H1 (cell line): ENCODE results near the gene UGT1A9. TPM values are rescaled to one million over a fixed set of nuclear protein-coding genes. Genes with fewer than 3 reads are reported as not detected.

ENCODE experiments used
- CTCF ChIA-PET: fragments of 300-600 bp; sonication (Branson Sonifier 250); formaldehyde crosslinking; loops from one replicate; lab custom pipeline; 2021; ENCODE audit not compliant: partially characterized antibody; lab: Charles Lee
- POLR2A ChIA-PET: fragments of 300-600 bp; sonication (Branson Sonifier 250); formaldehyde crosslinking; loops from one replicate; lab custom pipeline; 2021; ENCODE audit warnings: inconsistent platforms; ENCODE audit not compliant: partially characterized antibody; lab: Charles Lee
- DNase-seq, 2 experiments: peaks; one replicate each; pipeline versions ENCODE4 v3.0.0 to v3.0.0-alpha.2; 2010 to 2022; ENCODE audit warnings: low spot score in 2 of 2, low read depth in 1 of 2, mixed read lengths in 1 of 2
- FAIRE-seq: peaks from 2 replicates; lab custom pipeline; 2011; peaks lifted over from hg19 to GRCh38; lab: Jason Lieb, UNC
- H2AFZ ChIP-seq: 2 replicates; pipeline ENCODE4 v1.8.1; 2012; ENCODE audit warnings: low read length, inconsistent platforms
- H2AK5ac ChIP-seq: 2 replicates; pipeline ENCODE4 v1.6.1; 2013; ENCODE audit warnings: low read depth, low read length
- H2BK120ac ChIP-seq: replicated peaks from 2 replicates; pipeline ENCODE3; 2013; ENCODE audit warnings: low read depth, low read length, inconsistent platforms
- H2BK12ac ChIP-seq: 2 replicates; pipeline ENCODE4 v1.6.1; 2013; ENCODE audit warnings: low read depth, low read length
- H2BK15ac ChIP-seq: 2 replicates; pipeline ENCODE4 v1.6.1; 2013; ENCODE audit warnings: low read length
- H2BK20ac ChIP-seq: 2 replicates; pipeline ENCODE4 v1.6.1; 2013; ENCODE audit warnings: low read length
- H2BK5ac ChIP-seq: 2 replicates; pipeline ENCODE4 v1.6.1; 2013; ENCODE audit warnings: low read depth, low read length
- H3K14ac ChIP-seq: 2 replicates; pipeline ENCODE4 v1.6.1; 2013; ENCODE audit warnings: inconsistent platforms; ENCODE audit not compliant: insufficient read length
- H3K18ac ChIP-seq: 2 replicates; pipeline ENCODE4 v1.6.1; 2013; ENCODE audit warnings: low read length; ENCODE audit errors: extremely low read depth
- H3K23ac ChIP-seq: 2 replicates; pipeline ENCODE4 v1.6.1; 2013; ENCODE audit warnings: inconsistent platforms; ENCODE audit not compliant: insufficient read length
- H3K23me2 ChIP-seq: 2 replicates; pipeline ENCODE4 v1.6.1; 2013; ENCODE audit warnings: low read depth, low read length
- H3K27ac ChIP-seq: 2 replicates; pipeline ENCODE4 v1.6.1; 2011; ENCODE audit warnings: low read depth, low read length, inconsistent platforms
- H3K27me3 ChIP-seq, 4 experiments: replicated peaks in 1 of 4; 1 replicate in 1 of 4; 2 replicates in 3 of 4; pipeline versions ENCODE4 v1.6.1 to v1.8.1; 2011 to 2013; ENCODE audit warnings: low read length in 3 of 4, mild to moderate bottlenecking in 3 of 4, inconsistent platforms in 2 of 4, mixed read lengths in 2 of 4, moderate library complexity in 1 of 4; ENCODE audit not compliant: control insufficient read depth in 3 of 4, insufficient read depth in 3 of 4; ENCODE audit errors: extremely low read depth in 1 of 4
- H3K36me3 ChIP-seq, 4 experiments: 2 replicates each; pipeline versions ENCODE4 v1.6.1 to v1.8.1; 2011 to 2013; ENCODE audit warnings: mild to moderate bottlenecking in 4 of 4, low read length in 3 of 4, moderate library complexity in 2 of 4, control low read depth in 1 of 4, inconsistent platforms in 1 of 4; ENCODE audit not compliant: insufficient read depth in 4 of 4, control insufficient read depth in 2 of 4
- H3K4ac ChIP-seq: replicated peaks from 2 replicates; pipeline ENCODE3; 2013; ENCODE audit warnings: low read length, low read depth, mixed read lengths, inconsistent platforms; ENCODE audit not compliant: insufficient read length
- H3K4me1 ChIP-seq, 4 experiments: replicated peaks in 1 of 4; 1 replicate in 1 of 4; 2 replicates in 3 of 4; pipeline versions ENCODE4 v1.6.1 to v1.8.1; 2011 to 2013; ENCODE audit warnings: low read length in 3 of 4, inconsistent platforms in 2 of 4, mixed read lengths in 1 of 4; ENCODE audit not compliant: insufficient read depth in 4 of 4, control insufficient read depth in 3 of 4
- H3K4me2 ChIP-seq, 2 experiments: 2 replicates each; pipeline versions ENCODE4 v1.6.1 to v1.8.1; 2011 to 2013; ENCODE audit warnings: low read depth in 2 of 2, low read length in 2 of 2, control low read depth in 1 of 2, inconsistent platforms in 1 of 2, mild to moderate bottlenecking in 1 of 2; ENCODE audit not compliant: insufficient read depth in 1 of 2
- H3K4me3 ChIP-seq, 4 experiments: fragments of 200-600, 300-600 bp in 1 of 4; sonication (generic), shearing (Covaris generic), sonication (Bioruptor Twin) in 1 of 4; 2 replicates each; pipeline versions ENCODE4 v1.5.1 to v1.8.1; 2011 to 2016; ENCODE audit warnings: low read length in 4 of 4, low read depth in 3 of 4, control low read depth in 2 of 4, inconsistent platforms in 2 of 4, mild to moderate bottlenecking in 2 of 4, mixed read lengths in 1 of 4, moderate library complexity in 1 of 4; ENCODE audit not compliant: insufficient read depth in 2 of 4; ENCODE audit errors: extremely low read depth in 1 of 4
- H3K56ac ChIP-seq: replicated peaks from 2 replicates; pipeline ENCODE3; 2013; ENCODE audit warnings: low read depth, mild to moderate bottlenecking, mixed read lengths, low read length, inconsistent platforms; ENCODE audit not compliant: insufficient read length
- H3K79me1 ChIP-seq: 2 replicates; pipeline ENCODE4 v1.6.1; 2013; ENCODE audit warnings: low read depth, low read length, control low read depth
- H3K79me2 ChIP-seq, 2 experiments: 2 replicates each; pipeline versions ENCODE4 v1.6.1 to v1.8.1; 2012 to 2013; ENCODE audit warnings: low read length in 2 of 2, mild to moderate bottlenecking in 2 of 2, inconsistent platforms in 1 of 2; ENCODE audit not compliant: insufficient read depth in 2 of 2, control insufficient read depth in 1 of 2
- H3K9ac ChIP-seq, 4 experiments: replicated peaks in 1 of 4; 1 replicate in 1 of 4; 2 replicates in 3 of 4; pipeline versions ENCODE4 v1.6.1 to v1.8.1; 2011 to 2013; ENCODE audit warnings: low read depth in 3 of 4, low read length in 3 of 4, control low read depth in 2 of 4, mild to moderate bottlenecking in 2 of 4, moderate library complexity in 2 of 4, inconsistent platforms in 1 of 4; ENCODE audit errors: extremely low read depth in 1 of 4
- H3K9me3 ChIP-seq, 2 experiments: 2 replicates each; pipeline versions ENCODE4 v1.6.1 to v1.8.1; 2012 to 2013; ENCODE audit warnings: mild to moderate bottlenecking in 2 of 2, moderate library complexity in 2 of 2, control low read depth in 1 of 2, inconsistent platforms in 1 of 2, low read depth in 1 of 2, low read length in 1 of 2, mixed read lengths in 1 of 2; ENCODE audit not compliant: insufficient read depth in 2 of 2
- H4K20me1 ChIP-seq, 2 experiments: replicated peaks in 1 of 2; 2 replicates each; pipeline versions ENCODE3 to v1.8.1; 2011 to 2013; ENCODE audit warnings: inconsistent platforms in 2 of 2, low read length in 2 of 2, mild to moderate bottlenecking in 1 of 2; ENCODE audit not compliant: insufficient read depth in 2 of 2, control insufficient read depth in 1 of 2
- H4K5ac ChIP-seq: 2 replicates; pipeline ENCODE4 v1.6.1; 2013; ENCODE audit warnings: low read length, low read depth, mixed read lengths, inconsistent platforms; ENCODE audit not compliant: insufficient read length
- H4K8ac ChIP-seq: 2 replicates; pipeline ENCODE4 v1.8.0; 2013; ENCODE audit warnings: mild to moderate bottlenecking, moderate library complexity, low read length, inconsistent platforms; ENCODE audit not compliant: insufficient read depth; ENCODE audit errors: extremely low read depth
- H4K91ac ChIP-seq: replicated peaks from 2 replicates; pipeline ENCODE3; 2013; ENCODE audit warnings: low read length, mixed read lengths, inconsistent platforms; ENCODE audit not compliant: insufficient read length
- ASH2L ChIP-seq: fragments of 200-600, 300-600 bp; sonication (generic); IDR thresholded peaks from one replicate; pipeline ENCODE4 v1.7.1; 2017; ENCODE audit warnings: low read length
- BACH1 ChIP-seq: IDR thresholded peaks from 2 replicates; pipeline ENCODE4 v1.6.1; 2012; ENCODE audit warnings: low read length, improper control_type of control experiment
- CTCF ChIP-seq, 3 experiments: IDR thresholded peaks; 1 replicate in 2 of 3; 2 replicates in 1 of 3; pipeline versions ENCODE4 v1.5.1 to v1.6.1; 2011; ENCODE audit warnings: low read length in 3 of 3, mild to moderate bottlenecking in 3 of 3, inconsistent platforms in 2 of 3, low read depth in 1 of 3, moderate library complexity in 1 of 3; ENCODE audit not compliant: insufficient read depth in 1 of 3; ENCODE audit errors: control extremely low read depth in 1 of 3
- TAF1 ChIP-seq: IDR thresholded peaks from 2 replicates; pipeline ENCODE4 v1.6.1; 2011; ENCODE audit warnings: mild to moderate bottlenecking, low read depth, low read length
- WGBS, 2 experiments: shearing (Covaris generic) in 1 of 2; methylation state at CpG; one replicate each; pipeline versions ENCODE4 v1.1.6 to v1.1.7; 2013 to 2015; ENCODE audit warnings: low lambda C conversion rate in 2 of 2, mixed read lengths in 2 of 2, inconsistent platforms in 1 of 2, low coverage in 1 of 2, missing lambda C conversion rate in 1 of 2; ENCODE audit not compliant: insufficient replicate concordance in 2 of 2, insufficient coverage in 1 of 2, insufficient read length in 1 of 2; ENCODE audit errors: extremely low coverage in 1 of 2, missing lambda C conversion rate in 1 of 2; 5-methylcytosine and 5-hydroxymethylcytosine counted together
- polyA plus RNA-seq, 7 experiments: library from polyadenylated mRNA; depleted of rRNA in 3 of 7; stranded (reverse) in 5 of 7; unstranded in 2 of 7; fragments of >200 nt in 5 of 7; fragments of 200-250 nt in 2 of 7; gene quantifications; 1 replicate in 5 of 7; 2 replicates in 1 of 7; 4 replicates in 1 of 7; pipeline versions ENCODE4 v1.2.1 to v1.2.3, GENCODE V29; 2011 to 2013; ENCODE audit warnings: missing spikeins in 2 of 7, mixed read lengths in 2 of 7
- total RNA-seq: library from RNA; stranded (reverse); fragmentation: NEBNext Ultra II Directional; extraction: Animal tissue kit (Norgen Biotek cat#: 25700); gene quantifications from 2 replicates; pipeline ENCODE4 v1.2.1, GENCODE V29; 2021

Gene UGT1A9
- total and polyA plus RNA-seq, 2 of the 8 experiments (the other 6 are each of a cell fraction or from before 2014, with no cell fraction given): not detected

- CTCF ChIA-PET: no interaction called here
- no peak overlapping the region for H2BK120ac ChIP-seq
- H3K27me3 ChIP-seq: peaks cover 0 to 1% (median 0%) of the 10 kb centered on the region in 4 experiments; a peak in 1 of 7 replicates
- H2AK5ac ChIP-seq: no peak overlapping the region
- H3K4me1 ChIP-seq: no peaks in the 10 kb centered on the region
- H3K14ac ChIP-seq: no peak overlapping the region
- H3K18ac ChIP-seq: no peak overlapping the region
- no peak overlapping the region for H3K56ac ChIP-seq
- H3K9me3 ChIP-seq: peaks cover 0 to 6% of the 10 kb centered on the region in 2 experiments; a peak in 1 of 4 replicates
- no peak for DNase-seq
- WGBS, 2 experiments: 92% methylated on average over 1 of the region's 2 CpGs; no CpG with 5 or more reads in 1 of the 2 experiments
- H2BK15ac ChIP-seq: no peak overlapping the region
- no peak overlapping the region for H2BK5ac ChIP-seq
- H3K4ac ChIP-seq: no peak overlapping the region
- no peak overlapping the region for H3K4me2 ChIP-seq
- H4K8ac ChIP-seq: no peak overlapping the region
- H2BK20ac ChIP-seq: no peak overlapping the region
- H2BK12ac ChIP-seq: no peak overlapping the region
- H3K79me2 ChIP-seq: no peaks in the 10 kb centered on the region
- no peak overlapping the region for H3K9ac ChIP-seq
- no peak overlapping the region for H4K5ac ChIP-seq
- H3K23me2 ChIP-seq: no peaks in the 10 kb centered on the region
- no peak overlapping the region for H2AFZ ChIP-seq
- no peak overlapping the region for H3K4me3 ChIP-seq
- TF ChIP-seq CTCF (IDR thresholded peaks at IDR 0.05; ENCODE audit: control extremely low read depth in 1 of 3, insufficient read depth in 1 of 3, low read depth in 1 of 3, low read length in 3 of 3): no peak
- TF ChIP-seq BACH1: no peak
- no peak for TF ChIP-seq TAF1
- no peak for TF ChIP-seq ASH2L
- H3K27ac ChIP-seq: no peak overlapping the region
- H3K79me1 ChIP-seq: no peaks in the 10 kb centered on the region
- no peaks in the 10 kb centered on the region for H3K36me3 ChIP-seq
- no peak overlapping the region for H4K91ac ChIP-seq
- FAIRE-seq: no peak
- no peaks in the 10 kb centered on the region for H4K20me1 ChIP-seq
- no peak overlapping the region for H3K23ac ChIP-seq
- POLR2A ChIA-PET: no interaction called here
These were observed 42.4 kb downstream of the UGT1A9 start for GRCh38 chr2:233714121-233714520.
